ENCODE results near the gene HOXB8. TPM values are rescaled to one million over a fixed set of nuclear protein-coding genes. Genes with fewer than 3 reads are reported as not detected.

Gene HOXB8
- polyA plus RNA-seq, 3 donors: 38.8 to 40.6 (median 39.7) TPM

DNA sequence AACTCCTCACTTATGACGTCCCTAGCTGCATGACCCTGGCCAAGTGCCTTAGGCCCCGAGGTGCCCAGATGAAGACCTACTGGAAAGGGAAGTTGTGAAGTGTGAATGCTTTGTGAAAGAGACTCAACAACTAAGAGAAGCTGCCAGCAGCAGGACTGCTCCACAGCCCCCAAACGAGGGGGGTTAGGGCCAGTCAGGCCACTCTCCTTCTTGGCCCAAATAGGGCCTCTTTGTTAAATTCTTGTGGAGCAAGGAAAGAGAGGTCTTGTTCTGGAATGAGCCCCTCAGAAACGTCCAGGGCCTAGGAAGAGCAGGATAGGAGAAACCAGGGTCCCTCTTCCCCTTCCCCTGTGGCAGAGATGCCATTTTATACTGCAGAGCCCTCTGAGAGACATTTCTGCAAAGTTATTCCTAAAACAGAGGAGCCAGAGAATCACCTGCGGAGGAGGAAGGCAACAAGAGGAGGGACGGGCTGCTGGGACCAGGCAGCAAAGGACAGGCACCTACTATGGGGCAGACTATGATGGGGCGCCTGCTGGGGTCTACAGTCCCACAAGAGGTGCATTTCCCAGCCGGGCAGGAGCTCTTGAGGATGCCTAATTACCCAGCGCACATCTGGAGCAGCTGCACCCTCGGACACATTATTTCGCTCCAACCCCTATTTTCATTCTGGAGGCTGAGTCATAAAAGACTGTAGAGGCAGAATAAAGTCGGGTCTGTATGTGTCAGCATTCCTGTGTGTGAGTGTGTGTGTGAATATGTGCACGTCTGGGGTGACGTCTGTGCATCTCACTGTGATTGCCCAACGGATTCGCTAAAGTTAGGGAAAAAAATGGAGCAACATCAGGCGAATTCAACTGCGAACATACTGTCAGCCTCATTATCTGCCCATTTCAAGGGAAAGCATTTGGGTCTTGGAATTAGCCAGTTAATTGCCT is 22.5 kb upstream of the HOXB8 start:
- DNase-seq (ENCODE audit: low read depth in 3 of 3, low spot score in 2 of 3): no peak

GRCh38 chr17:48636177-48637018 is 21.3 kb upstream of the HOXB8 start:
- no peak for DNase-seq (ENCODE audit: low read depth in 3 of 3, low spot score in 2 of 3)

DNA sequence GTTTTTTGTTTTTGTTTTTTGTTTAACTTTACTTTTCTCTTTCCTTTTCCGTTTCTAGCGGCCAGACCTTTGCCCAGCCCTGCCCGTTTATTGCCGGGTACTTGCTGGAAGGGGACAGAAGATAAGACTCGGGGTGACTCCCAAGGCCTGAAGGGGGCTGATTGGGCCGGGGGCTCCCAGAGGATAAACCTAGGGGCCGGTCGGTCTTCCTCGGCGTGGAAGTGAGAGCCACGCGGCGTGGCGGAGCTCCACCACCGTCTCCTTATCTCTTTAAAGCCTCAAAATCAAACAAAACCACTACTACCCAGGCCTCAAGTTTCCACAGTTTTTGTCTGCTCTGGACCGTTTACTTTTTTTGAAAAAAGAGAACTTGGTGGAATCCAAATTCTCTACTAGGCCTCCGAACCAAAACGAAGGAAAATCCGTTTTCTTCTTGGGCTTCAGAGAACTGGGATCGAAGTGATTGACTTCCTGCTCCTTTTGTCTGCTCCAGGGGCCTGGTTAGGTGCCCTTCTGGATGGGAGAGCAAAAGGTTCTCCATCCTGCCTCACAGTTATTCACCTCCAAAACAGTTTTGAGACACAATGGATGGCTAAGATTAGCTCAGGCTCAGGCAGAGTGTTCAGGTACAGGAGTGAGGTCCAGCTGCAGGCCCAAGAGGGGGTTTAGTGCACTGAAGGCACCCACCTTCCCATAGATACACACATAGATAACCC is 19.6 kb upstream of the HOXB8 start:
- DNase-seq (ENCODE audit: low read depth in 3 of 3, low spot score in 2 of 3): no peak

DNA sequence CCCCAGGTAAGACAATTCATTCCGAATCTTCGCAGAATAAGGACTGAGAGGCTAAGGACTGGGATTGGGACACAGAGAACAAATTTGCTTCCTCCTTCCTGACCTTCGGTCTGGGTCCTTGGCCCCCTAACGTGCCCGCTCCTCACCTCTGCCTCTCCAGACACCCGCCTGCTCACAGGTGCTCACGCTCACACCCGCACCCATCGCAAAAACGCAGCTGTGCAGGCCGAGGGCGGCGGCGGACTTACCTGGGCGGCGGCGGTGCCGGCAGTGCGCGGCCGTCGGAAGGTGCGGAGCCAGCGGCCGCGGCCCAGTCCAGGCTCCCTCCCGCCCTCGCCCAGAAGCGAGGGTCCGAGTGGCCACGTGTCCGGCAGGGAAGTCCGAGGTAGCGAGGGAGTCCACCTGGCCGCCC is 18.2 kb upstream of the HOXB8 start:
- no peak for DNase-seq (ENCODE audit: low read depth in 3 of 3, low spot score in 2 of 3)

DNA sequence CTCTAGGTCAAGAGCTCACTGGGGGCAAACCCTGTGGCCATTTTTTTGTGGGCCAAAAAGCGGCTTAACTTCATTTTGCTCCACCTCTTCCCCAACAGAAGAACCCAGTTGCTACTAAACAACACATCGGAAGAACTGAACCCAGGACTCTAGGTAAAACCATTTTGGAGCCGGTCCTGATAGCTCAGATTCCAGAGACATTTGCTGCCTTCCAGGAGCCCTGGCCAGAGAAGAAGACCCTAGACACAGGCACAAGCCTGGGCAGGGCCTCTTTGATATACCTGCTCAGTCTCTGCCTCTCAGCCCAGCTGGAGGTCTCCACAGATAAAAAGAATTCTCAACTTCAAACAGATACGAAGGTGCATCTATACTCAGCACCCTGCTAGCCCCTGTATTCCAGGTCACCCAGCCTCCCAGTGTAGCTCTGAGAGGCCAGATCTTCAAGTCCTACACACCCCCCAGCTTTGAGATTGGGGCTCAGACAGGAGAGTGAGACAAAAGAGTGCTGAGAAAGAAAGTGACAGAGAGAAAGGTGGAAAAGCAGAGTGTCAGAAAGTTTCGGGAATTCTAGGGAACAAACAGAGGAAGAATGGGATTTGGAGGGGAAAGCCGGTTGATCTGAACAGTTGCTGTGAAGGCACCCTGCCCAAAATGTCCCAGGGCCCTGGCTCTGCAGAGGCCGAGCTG is 17.6 kb upstream of the HOXB8 start:
- no peak for DNase-seq (ENCODE audit: low read depth in 3 of 3, low spot score in 2 of 3)

- DNase-seq (ENCODE audit: low read depth in 3 of 3, low spot score in 2 of 3): no peak
Observed at GRCh38 chr17:48631693-48632578, 16.8 kb upstream of the HOXB8 start.

DNA sequence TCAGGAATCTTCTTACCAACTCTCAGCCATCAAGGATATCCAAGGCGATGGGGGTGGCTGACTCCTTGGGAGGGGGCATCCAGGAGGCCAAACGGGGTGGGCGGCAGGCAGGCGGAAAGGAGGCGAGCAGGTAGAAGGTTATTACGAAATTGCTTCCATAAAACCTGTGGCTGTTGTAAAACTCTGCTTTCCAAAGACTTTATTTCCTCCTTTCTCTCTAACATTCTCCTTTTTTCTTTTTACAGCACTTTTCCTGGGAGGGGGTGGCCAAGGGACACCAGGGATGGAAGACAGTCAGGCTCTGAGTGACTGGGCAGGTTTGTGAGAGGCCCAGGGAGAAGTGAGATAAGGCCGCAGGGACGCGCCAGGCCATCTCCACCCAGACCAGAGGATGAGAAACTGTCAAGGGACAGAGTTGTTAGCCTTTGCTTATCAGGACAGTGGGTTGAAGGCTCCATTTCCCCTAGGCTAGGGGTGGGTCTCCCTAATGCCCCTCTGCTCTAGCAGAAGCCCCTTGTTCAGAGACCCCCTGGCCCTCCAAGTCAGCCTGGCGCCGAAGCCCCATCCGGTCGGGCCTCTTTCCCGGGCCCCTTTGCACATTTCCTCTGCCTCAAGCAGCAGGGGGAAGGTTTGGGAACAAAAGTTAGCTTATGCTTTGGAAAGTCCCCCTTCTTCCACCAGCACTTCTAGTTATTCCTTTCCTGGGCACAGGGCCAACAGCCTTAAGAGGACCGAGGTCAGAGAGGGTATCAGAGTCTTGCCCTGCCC is 16.0 kb upstream of the HOXB8 start:
- no peak for DNase-seq (ENCODE audit: low read depth in 3 of 3, low spot score in 2 of 3)

DNA sequence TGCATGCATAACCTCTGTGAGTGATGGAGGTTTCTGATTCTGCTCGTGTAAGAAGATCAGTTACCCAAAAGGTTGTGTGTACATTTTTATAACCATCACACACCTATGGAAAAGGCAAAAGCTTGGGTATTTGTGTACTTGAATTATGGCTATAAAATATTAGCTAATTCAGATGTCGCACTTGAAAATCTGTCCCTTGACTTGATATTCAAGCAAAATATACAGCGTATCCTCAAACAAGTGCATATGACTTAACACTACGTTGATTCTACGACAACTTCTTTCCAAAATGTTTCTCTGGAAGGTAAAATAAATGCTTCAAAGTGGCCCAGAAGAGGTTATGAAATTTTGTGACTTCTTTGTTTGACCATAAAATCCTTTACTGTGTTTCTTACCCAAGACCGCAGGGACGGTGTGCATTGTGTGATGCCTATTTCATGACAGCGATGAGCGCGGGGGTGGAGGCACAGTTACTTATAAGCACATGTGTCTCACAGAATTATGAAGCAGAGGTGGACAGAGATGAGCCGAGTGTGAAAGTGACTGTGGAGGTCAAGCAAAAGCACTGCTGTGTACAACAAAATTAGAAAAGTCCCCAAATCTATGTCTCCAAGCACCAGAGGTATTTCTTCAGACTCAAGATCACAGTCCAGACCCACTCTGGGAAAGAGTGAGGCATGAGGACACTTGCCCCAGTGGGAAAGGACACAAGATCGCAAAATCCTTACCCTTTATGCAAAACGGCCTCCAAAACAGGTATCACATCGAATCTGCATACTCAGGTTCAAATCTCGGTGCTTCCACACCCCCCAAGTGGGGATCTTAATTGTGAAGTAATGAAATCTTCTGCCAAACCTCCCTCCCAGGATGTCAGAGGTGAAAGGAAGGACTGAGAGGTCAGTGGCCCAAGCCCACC is 15.2 kb upstream of the HOXB8 start:
- no peak for DNase-seq (ENCODE audit: low read depth in 3 of 3, low spot score in 2 of 3)

- no peak for DNase-seq (ENCODE audit: low read depth in 3 of 3, low spot score in 2 of 3)
Observed at GRCh38 chr17:48629411-48629759, 14.3 kb upstream of the HOXB8 start.

DNA sequence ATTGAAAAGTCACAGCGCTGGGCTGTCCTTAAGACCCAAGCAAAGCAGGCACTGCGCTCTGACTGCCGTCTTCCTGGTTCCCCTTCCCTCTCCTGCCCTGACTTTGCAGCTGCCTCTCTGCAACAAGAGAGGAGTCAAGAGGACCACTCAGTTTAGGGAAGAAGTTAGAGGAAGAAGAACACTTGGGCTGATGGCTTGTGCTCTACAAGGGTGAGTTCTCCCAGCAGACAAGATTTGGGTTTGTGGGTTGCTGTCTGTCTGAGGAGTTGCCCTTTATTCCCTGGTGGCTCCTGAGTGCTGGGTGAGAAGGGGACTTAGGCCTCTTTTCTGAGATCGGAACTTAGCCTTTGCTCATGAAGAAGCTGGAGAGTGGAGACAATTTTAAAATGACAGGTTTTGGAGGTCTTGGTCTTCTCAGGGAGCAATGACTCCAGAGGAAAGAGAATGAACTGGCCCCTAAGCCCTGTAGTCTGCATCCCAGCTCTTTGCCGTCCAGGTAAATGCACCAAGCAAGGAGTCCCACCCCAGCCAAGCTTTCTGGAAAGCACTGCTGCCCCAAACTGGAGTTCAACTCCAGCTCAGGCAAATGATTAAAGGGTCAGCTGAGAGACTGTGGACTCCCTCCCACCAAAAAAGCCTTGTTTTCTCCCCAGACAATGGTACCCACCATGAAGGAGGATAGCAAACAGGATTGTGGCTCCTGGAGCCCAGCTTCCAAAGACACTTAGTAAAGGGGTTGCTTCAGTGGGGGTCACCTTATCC is 13.7 kb upstream of the HOXB8 start:
- DNase-seq (ENCODE audit: low read depth in 3 of 3, low spot score in 2 of 3): no peak

- no peak for DNase-seq (ENCODE audit: low read depth in 3 of 3, low spot score in 2 of 3)
Observed at GRCh38 chr17:48627623-48628521, 12.8 kb upstream of the HOXB8 start.

- no peak for DNase-seq (ENCODE audit: low read depth in 3 of 3, low spot score in 2 of 3)
Observed at GRCh38 chr17:48627118-48627597, 12.1 kb upstream of the HOXB8 start.

DNA sequence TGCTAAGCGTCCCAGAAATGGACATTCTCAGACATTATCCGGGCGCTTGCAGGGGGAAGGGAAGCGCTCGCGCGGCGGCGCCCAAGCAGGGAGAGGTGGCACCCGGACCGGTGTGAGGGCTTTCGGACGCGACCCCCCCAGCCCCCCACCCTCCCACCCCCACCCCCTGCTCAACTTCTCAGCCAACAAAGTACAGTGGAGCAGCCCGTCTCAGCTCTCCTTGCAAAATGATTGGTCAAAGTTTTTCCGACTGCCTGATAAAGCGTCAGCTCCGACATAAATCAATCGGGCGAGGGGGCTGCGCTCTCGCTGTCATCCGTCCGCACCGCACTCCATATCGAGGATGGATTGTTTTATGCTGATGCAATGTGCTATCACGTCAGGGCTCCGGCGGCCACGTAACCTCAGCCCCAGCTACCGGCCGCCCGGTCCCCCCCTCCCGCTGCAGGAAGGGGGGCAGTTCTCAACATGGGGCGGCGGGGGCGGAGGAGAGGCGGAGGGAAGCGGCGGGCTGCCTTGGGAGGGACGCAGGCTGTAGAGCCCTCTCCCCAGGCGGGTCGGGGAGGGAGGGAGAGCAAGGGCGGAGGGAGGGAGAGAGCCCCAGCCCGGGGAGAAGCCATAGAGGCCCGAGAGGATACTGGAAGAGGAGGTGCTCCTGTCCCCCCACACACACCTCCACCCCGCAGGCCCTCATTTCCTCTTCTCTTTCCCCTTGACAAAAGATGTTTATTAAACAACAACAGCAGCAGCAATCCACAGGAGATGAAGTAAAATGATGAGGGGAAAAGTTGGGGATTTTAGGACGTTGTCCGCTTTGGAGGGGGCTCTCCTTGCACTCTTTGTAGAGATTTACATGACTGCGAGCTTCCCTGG is 11.4 kb upstream of the HOXB8 start, which contains the start of gene HOXB9:
TSS of gene HOXB9 (minus strand) at position 114 of the 873 bp plus-strand sequence. CDS start at position 25, 89 bp downstream.
- no peak for DNase-seq (ENCODE audit: low read depth in 3 of 3, low spot score in 2 of 3)

GRCh38 chr17:48625495-48626244 is 10.6 kb upstream of the HOXB8 start:
- no peak for DNase-seq (ENCODE audit: low read depth in 3 of 3, low spot score in 2 of 3)

Measured in right renal cortex interstitium (tissue), 3 donors.